GM12873 (cell line): ENCODE results near the gene HEATR5A.
A peak's percentile ranks its signal among the peaks of the same experiment; 100 is the strongest.

ENCODE experiments used
- TF ChIP-seq, protein P1 (sequence below): IDR thresholded peaks from 2 replicates; pipeline ENCODE4 v1.5.1; 2012; ENCODE audit warnings: low read depth, mild to moderate bottlenecking, moderate library complexity, low read length, control low read depth; ENCODE audit not compliant: insufficient read depth; ENCODE audit errors: missing control alignments

HEATR5A gene

DNA sequence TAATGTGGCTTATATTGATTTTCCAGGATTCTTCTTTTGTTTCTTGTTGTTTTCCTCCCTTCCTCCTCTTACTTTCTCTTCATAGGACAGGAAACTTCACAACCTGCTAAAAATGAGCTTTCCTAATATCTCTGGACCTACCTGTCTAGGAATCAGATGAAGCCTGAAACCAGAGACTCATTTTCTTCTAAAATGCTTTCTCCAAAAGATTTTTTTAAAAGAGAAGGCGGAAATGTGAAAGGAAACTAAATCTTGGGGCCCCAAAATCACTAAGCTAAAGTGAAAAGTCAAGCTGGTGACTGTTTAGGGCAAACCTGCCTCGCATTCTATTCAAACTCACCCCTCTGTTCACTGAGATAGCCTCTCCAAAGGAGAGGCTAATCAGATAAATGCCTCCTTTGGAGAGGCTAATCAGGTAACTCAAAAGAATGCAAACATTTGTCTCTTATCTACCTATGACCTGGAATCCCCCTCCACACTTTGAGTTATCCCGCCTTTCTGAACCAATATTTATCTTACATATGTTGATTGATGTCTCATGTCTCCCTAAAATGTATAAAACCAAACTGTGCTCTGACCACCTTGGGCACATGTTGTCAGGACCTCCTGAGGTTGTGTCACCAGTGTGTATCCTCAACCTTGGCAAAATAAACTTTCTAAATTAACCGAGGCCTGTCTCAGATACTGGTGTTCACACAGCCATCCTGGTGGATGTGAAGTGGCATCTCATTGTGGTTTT lies 140.0 kb downstream of the HEATR5A start:
- TF ChIP-seq, protein P1, sequence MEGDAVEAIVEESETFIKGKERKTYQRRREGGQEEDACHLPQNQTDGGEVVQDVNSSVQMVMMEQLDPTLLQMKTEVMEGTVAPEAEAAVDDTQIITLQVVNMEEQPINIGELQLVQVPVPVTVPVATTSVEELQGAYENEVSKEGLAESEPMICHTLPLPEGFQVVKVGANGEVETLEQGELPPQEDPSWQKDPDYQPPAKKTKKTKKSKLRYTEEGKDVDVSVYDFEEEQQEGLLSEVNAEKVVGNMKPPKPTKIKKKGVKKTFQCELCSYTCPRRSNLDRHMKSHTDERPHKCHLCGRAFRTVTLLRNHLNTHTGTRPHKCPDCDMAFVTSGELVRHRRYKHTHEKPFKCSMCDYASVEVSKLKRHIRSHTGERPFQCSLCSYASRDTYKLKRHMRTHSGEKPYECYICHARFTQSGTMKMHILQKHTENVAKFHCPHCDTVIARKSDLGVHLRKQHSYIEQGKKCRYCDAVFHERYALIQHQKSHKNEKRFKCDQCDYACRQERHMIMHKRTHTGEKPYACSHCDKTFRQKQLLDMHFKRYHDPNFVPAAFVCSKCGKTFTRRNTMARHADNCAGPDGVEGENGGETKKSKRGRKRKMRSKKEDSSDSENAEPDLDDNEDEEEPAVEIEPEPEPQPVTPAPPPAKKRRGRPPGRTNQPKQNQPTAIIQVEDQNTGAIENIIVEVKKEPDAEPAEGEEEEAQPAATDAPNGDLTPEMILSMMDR, result no peak

DNA sequence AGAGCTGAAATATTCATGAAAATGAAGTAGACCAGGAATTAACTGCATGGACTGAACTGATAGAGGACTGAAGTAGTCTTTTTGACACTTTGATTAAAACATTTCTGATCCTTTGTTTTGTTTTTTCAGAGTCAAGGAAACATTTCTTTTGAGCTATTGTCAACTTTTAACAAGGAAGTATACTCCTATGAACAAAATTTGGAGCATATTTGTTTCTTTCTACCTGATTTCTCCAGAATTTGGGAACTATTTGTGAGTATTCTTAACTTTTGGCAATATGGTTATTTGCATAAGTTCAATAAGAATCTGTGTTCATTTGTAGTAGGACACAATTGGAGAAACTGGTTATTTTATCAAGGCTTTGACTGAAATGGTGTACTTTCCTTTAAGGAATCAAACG lies 141.5 kb downstream of the HEATR5A start:
- TF ChIP-seq, protein P1, result no peak

DNA sequence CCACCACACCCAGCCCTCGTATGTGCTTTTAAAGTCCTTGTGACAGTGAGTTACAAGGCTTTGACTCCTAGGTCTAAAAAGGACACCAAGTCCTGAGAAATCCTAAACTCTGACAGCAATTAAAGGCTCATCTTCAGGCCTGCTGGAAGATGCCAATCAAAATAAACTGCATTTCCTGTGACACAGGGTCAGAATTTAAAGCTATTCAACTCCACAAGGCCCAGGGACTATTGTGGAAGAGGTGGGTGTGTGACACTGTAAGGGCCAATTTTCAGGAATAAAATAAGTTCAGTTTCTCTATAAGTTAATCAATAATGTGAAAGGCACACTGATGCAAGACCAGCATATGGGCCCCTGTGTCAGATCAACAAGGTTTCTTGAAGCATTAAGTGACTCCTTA lies 143.3 kb downstream of the HEATR5A start:
- TF ChIP-seq, protein P1, result no peak

DNA sequence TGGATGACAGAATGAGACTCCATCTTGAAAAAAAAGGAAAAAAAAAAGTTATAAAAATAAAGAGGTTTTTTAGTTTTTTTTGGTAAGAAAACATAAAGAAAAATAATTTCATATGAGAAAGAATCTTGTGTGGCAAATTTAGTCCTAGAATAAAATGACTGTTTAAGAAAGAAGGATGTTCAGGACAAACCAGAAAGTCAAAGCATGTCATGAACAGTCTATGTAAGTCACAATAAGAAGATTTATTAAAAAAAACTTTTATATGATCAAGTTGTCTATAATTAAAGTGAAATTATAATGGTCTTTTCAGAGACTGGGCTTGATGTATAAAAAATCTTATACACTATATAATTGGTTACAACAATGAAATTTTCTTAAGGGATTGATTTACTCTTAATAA lies 144.6 kb downstream of the HEATR5A start:
- TF ChIP-seq, protein P1, result no peak

DNA sequence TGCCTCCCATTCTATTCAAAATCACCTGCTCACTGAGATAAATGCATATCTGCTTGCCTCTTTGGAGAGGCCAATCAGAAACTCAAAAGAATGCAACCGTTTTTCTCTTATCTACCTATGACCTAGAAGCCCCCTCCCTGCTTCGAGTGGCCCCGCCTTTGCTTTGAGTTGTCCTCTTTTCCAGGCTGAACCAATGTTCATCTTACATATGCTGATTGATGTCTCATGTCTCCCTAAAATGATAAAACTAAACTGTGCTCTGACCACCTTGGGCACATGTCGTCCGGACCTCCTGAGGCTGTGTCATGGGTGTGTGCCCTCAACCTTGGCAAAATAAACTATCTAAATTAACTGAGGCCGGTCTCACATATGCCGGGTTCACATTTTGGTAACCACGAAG lies 148.7 kb downstream of the HEATR5A start:
- TF ChIP-seq, protein P1, result no peak

DNA sequence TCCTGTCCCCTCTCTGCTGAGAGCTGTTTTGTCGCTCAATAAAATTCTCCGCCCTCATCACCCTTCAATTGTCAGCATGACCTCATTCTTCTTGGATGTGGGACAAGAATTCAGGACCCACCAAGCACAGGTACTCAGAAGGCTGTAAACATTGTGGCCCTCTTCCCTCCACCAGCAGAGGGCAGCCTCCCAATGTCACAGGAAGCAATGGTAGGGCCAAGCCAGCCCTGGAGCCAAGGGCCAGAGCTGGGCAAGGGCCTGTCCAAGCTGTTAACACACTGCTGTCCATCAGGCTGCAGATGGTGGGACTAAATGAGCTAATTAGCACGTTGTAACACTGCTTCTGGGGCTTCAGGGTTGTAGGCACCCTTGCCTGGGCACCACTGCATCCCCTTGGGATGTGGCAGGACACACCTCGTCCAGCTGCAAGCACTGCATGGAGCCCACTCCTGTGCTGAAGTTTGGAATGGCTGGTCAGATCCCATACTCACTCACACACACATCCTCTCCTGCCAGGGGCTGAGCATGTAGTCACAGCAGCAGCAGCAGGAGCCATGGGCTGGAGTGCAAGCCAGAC lies 150.1 kb downstream of the HEATR5A start:
- TF ChIP-seq, protein P1, result peak; percentile 63

DNA sequence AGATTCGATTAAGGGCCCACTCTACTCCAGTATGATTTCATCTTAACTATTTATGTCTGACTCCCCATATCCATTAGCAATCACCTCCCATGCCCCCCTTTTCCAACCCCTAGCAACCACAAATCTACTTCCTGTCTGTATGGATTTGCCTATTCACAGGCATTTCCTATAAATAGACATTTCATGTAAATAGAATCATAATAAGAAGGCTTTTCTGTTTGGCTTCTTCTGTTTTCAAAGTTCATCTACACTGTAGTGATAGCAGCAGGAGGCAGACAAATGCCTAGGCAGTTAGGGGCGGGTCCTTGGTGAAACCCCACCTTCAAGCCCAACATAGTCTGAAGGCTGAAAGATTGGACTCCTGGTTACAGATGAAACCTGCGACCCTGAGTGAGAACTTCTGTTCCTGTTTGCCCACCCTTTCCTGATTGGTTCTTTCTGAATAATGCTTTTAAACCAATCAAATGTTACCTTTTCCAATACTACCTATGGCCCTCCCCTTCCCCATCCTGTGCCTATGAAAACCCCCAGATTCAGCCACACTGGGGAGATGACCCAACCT lies 150.6 kb downstream of the HEATR5A start:
- TF ChIP-seq, protein P1, result no peak
